Fibroblast of skin of abdomen (primary cell): ENCODE results near the gene LKAAEAR1.
A peak's percentile ranks its signal among the peaks of the same experiment; 100 is the strongest.
"Not testable (repeated sequence)": the region's sequence is repeated elsewhere in the genome, so short reads cannot be mapped to it uniquely, and the experiment has no call there.

Source experiments
- DNase-seq: peaks from one replicate; pipeline ENCODE4 v3.0.0-alpha.2; 2013

Gene LKAAEAR1

GRCh38 chr20:64096535-64096934, 12.3 kb upstream of the LKAAEAR1 start:
- DNase-seq = no peak

DNA sequence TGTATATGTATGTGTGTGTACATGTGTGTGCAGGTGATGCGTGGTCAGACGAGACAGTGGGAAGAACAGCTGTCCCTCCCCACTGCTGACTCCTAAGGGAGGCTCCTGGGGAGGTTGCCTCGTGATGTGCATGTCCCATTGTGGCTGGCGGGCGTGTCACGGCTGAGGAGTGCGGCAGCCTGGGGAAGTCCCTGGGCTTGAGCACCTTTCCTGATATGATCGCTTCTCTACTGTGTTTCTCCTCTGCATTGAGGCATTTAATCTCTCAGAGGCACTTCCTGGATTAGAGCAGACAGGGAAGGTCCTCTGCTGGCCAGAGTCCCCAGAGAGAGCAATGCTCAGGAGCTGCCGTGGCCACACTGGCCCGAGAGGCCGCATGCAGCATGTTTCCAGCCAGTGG, 11.7 kb upstream of the LKAAEAR1 start:
- DNase-seq = no peak

- DNase-seq = no peak
These were observed 11.3 kb upstream of the LKAAEAR1 start for GRCh38 chr20:64095455-64095854.

DNA sequence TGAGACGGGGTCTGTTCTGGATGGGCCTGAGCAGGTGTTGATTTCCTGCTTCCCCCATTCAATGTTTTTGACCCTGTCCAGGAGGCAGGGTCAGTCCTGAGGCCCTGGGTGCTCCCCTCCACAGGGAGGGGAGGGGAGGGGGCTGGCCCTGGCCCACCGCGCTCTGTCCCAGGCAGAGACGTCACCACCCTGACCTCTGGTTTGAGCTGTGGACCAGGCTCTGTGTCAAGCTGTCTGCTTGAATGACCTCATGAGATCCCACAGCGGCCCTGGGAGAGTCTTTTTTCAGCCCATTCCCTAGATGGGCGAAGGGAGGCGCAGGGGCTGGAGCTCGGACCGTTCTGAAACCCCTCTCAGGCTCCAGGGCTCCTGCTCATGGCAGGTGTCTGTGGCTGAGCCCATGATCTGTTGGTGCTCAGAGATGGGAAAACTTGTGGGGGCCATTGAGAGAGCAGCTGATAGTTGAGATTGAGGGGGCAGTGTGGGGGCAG, 8.9 kb upstream of the LKAAEAR1 start:
- DNase-seq = no peak

- no peak for DNase-seq
These were observed 8.2 kb upstream of the LKAAEAR1 start for GRCh38 chr20:64092258-64093012.

GRCh38 chr20:64091770-64092169, 7.6 kb upstream of the LKAAEAR1 start:
- DNase-seq = no peak

- DNase-seq = no peak
These were observed 7.1 kb upstream of the LKAAEAR1 start for GRCh38 chr20:64091340-64091739.

- no peak for DNase-seq
These were observed 6.0 kb upstream of the LKAAEAR1 start for GRCh38 chr20:64090165-64090564.

DNA sequence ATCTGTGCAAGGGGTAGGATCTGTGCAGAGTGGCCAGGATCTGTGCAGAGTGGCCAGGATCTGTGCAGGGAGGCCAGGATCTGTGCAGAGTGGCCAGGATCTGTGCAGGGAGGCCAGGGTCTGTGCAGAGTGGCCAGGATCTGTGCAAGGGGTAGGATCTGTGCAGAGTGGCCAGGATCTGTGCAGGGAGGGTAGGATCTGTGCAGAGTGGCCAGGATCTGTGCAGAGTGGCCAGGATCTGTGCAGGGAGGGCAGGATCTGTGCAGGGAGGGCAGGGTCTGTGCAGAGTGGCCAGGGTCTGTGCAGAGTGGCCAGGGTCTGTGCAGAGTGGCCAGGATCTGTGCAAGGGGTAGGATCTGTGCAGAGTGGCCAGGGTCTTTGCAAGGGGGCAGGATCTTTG, 4.4 kb upstream of the LKAAEAR1 start:
- DNase-seq = not testable (repeated sequence)

GRCh38 chr20:64087226-64087825, 3.1 kb upstream of the LKAAEAR1 start:
- DNase-seq = not testable (repeated sequence)

DNA sequence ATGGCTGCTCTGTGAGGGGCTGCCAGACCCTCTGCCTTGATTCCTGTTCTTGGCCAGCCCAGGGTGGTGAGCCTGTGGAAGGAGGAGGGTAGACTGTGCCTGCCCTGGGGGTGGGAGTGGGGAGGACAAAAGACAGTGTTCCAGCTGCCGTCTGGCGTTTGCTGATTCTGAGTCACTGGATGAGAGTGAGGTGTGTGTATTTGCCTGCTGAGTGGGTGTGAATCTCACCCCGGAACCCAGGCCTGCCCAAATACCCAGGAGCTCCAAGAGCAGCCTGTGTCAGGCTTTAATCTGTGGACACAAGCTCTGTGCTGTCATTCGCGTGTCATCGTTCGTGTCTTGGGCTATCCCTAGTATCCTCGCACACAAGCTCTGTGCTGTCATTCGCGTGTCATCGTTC, 2.6 kb upstream of the LKAAEAR1 start:
- DNase-seq = no peak

DNA sequence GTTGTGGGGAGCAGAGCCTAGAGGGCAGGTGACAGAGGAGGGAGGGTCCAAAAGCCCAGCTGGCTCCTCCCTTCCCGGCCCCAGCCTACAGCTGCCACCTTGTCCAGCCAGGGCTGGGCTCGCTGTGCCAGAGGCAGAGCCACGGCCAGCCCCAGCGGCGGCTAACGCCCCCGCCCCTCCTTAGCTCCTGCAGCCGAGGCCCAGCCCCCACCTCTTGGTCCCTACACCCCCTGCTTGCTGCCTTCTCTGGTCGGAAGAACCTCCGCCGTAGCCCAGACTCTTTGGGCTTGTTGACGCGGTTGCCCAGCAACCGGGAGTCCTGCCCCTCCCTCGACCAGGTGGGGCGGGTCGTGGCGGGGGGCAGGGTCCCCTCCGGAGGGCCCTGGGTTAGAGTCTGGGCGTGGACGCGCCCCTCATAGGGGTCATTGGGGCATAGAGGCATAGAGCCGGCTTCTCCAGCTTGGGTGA, 521 bp upstream of the LKAAEAR1 start:
- no peak for DNase-seq

GRCh38 chr20:64083378-64083803, 807 bp downstream of the LKAAEAR1 start:
- peak; percentile 69 for DNase-seq

DNA sequence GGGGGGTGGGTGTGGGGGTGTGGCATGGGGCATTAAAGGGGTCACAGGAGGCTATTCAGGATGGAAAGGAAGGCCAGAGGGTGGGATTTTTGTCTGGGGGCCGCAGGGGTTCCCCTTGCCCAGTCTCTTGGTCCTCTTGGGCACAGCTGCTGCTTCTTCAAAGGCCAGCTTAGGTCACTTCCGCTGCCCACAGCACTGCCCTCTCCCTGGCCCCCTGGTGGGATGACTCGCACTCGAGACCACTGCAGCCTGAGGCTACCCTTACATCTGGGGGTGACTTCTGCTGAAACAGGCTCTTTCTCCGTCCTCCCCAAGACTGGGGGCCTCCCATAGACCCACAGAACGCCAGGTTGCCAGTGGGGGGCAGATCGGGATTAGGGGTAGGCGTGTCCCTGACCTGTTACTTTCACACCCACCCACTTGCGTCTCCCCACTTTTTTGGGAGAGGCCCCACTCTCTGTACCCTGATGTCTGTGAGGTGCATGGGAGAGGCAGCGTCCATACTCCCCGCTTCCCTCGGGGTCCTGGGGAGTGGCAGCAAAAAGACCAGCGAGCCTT, 1.3 kb downstream of the LKAAEAR1 start:
- DNase-seq = no peak

DNA sequence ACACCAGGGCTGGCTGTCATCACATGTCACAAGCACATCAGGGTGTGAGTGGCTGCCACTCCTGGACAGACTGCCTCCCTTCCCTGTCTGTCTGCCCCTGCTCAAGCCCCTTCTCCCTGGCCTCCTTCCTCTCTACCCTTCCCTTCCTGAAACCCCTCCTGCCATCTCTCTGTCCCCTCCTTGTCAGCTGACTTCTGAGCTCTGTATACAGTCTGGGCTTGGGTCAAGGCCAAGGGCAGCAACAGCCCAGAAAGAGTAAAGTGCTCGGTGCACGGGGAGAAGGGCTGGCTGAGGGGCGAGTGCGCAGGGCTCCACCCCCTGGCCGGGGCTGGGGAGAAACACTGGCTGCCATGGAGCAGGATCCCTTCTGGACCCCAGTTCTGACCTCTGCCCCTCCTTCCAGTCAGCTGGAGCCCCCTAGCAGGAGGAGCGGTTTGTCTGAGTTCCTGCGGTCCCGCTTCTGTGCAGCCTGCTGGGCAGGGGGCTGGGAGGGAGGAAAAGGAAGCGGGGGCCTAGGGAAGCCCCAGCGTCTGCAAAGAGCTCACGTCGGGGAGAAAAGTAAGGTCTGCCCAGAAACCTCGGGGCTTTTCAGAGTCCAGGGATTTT, 2.0 kb downstream of the LKAAEAR1 start:
- DNase-seq = no peak

- no peak for DNase-seq
These were observed 2.6 kb downstream of the LKAAEAR1 start for GRCh38 chr20:64081624-64081964.

- no peak for DNase-seq
These were observed 3.2 kb downstream of the LKAAEAR1 start for GRCh38 chr20:64080813-64081623.

DNA sequence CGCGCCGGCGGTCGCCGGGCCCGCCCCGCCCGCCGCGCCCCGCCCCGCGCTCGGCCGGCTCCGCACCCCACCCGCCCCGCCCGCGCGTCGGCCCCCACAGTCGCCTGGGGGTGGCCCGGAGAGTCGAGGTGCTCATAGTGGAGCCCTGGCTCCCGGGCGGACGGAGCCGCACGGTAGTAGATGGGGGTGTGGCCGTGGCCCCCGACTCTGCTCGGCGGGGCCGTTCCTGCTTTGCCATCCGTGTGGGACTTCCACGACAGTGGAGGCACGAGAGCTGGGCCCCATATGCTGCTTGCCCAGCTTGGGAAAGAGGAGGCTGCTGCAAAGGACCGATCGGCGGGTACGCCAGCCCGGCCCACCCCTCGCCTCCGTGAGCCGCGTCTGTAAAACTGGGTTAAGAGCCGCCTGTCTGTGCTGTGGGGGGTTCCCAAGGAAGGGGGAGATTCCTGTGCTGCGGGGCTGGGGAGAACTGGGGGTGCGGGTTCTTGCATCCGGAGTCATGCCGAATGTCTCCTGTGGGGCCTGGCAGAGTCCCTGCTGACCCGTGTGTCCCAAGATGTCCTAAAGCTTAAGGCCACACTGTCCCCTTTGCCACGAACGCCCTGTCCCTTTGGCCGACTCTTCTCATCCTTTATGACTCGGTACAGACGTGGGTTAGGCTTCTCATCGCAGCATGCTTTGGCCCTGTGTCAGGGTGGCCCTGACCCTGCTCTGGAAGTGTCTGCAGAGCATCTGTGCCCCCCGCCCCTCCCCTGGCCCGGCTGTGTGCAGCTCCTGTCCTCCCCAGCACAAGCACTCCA, 4.0 kb downstream of the LKAAEAR1 start, which contains the start of gene OPRL1:
TSS of gene OPRL1 (plus strand) at position 70 of the 800 bp plus-strand sequence. CDS start 12,639 bp downstream, outside the sequence.
- DNase-seq = no peak

GRCh38 chr20:64079273-64080012, 4.8 kb downstream of the LKAAEAR1 start, which contains the start of gene RGS19:
RGS19 (minus strand) TSS chr20:64079518; CDS start chr20:64076886, 2,632 bp downstream.
- DNase-seq = peak; percentile 72

DNA sequence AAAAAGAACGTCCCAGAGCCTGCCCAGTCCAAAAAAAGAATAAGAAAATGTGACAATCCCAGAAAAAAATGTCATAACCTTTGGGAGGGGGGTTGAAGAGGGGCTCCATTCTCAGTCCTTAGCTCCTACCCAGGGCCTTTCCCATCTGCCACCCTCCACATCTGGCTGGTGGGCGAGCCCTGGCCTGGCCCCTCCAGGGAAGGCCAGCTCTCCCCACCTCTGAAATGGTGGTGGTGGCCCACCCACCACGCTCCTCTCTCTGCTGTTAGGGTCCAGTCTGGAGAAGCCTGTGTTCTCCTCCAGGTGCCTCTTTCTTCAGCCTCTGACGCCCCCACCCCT, 5.3 kb downstream of the LKAAEAR1 start:
- no peak for DNase-seq
